Adrenal gland (tissue), 5 donors: ENCODE results near the gene FGF22.

Experiments used
- POLR2A ChIP-seq, 2 donors: fragments of 450-650 bp; IDR thresholded peaks; one replicate each; pipeline ENCODE4 v1.6.1; 2017; ENCODE audit warnings: antibody characterized with exemption in 2 of 2, mild to moderate bottlenecking in 2 of 2, moderate library complexity in 1 of 2
- TF ChIP-seq, protein P1 (sequence below), 6 experiments: fragments of 450-650 bp in 4 of 6; fragments of 200-600 bp in 2 of 6; sonication (generic) in 1 of 6; IDR thresholded peaks; 1 replicate in 5 of 6; 2 replicates in 1 of 6; pipeline versions ENCODE4 v1.5.1 to v1.8.0; 2016 to 2021; ENCODE audit warnings: antibody characterized with exemption in 6 of 6, mild to moderate bottlenecking in 2 of 6, moderate library complexity in 1 of 6
- donor health status: DM: no; HTN: no; CAD: no.

DNA sequence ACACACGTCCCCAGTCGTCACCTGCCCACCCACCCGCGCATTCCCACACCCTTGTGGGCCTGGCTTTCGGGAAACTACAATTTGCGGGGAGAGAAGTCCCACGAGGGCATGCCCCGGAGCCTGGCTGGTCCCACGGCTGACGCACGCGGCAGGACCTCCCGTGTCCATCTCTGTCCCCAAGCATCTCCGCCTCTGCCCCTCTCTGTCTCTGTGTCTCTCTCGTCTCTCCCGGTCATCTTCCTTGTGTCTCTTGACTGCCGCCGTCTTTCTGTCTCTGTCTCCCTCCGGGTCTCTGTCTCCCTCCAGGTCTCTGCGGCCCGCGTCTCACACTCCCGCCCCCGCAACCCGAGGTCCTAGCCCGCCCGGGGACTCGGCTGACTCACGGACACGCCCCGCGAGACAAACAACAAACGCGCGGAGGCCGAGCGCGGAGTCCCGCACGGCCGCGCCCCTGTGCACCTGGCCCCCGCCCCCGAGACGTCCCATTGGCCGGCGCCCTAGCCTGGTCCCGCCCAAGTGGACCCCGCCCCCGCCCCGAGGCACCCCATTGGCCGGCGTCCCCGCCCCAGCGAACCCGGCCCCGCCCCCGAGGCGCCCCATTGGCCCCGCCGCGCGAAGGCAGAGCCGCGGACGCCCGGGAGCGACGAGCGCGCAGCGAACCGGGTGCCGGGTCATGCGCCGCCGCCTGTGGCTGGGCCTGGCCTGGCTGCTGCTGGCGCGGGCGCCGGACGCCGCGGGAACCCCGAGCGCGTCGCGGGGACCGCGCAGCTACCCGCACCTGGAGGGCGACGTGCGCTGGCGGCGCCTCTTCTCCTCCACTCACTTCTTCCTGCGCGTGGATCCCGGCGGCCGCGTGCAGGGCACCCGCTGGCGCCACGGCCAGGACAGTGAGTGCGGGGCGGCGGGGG is at the start of gene FGF22:
- TF ChIP-seq, protein P1, sequence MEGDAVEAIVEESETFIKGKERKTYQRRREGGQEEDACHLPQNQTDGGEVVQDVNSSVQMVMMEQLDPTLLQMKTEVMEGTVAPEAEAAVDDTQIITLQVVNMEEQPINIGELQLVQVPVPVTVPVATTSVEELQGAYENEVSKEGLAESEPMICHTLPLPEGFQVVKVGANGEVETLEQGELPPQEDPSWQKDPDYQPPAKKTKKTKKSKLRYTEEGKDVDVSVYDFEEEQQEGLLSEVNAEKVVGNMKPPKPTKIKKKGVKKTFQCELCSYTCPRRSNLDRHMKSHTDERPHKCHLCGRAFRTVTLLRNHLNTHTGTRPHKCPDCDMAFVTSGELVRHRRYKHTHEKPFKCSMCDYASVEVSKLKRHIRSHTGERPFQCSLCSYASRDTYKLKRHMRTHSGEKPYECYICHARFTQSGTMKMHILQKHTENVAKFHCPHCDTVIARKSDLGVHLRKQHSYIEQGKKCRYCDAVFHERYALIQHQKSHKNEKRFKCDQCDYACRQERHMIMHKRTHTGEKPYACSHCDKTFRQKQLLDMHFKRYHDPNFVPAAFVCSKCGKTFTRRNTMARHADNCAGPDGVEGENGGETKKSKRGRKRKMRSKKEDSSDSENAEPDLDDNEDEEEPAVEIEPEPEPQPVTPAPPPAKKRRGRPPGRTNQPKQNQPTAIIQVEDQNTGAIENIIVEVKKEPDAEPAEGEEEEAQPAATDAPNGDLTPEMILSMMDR (IDR thresholded peaks at IDR 0.05) = peak in 2 of 6 experiments; percentile 10 to 23
- no peak for TF ChIP-seq POLR2A (IDR thresholded peaks at IDR 0.05)
